Ishikawa (cell line): ENCODE results near the gene FAHD2B.
"Not testable (repeated sequence)": the region's sequence is repeated elsewhere in the genome, so short reads cannot be mapped to it uniquely, and the experiment has no call there.

ENCODE experiments used
- CEBPB ChIP-seq: IDR thresholded peaks from 2 replicates; pipeline ENCODE4 v1.6.1; 2012
- CREB1 ChIP-seq: IDR thresholded peaks from 2 replicates; pipeline ENCODE4 v1.6.1; 2012; ENCODE audit warnings: low read depth
- EGR1 ChIP-seq: IDR thresholded peaks from 2 replicates; pipeline ENCODE4 v1.6.1; 2012
- EP300 ChIP-seq: IDR thresholded peaks from 2 replicates; pipeline ENCODE4 v1.6.1; 2012; ENCODE audit warnings: borderline replicate concordance
- FOXM1 ChIP-seq: IDR thresholded peaks from 2 replicates; pipeline ENCODE4 v1.6.1; 2012; ENCODE audit warnings: low read depth, borderline replicate concordance
- NFIC ChIP-seq: IDR thresholded peaks from 2 replicates; pipeline ENCODE4 v1.6.1; 2012
- RAD21 ChIP-seq: IDR thresholded peaks from 2 replicates; pipeline ENCODE4 v1.6.1; 2012; ENCODE audit warnings: low read depth
- TAF1 ChIP-seq: IDR thresholded peaks from 2 replicates; pipeline ENCODE4 v1.6.1; 2012; ENCODE audit warnings: low read depth, mild to moderate bottlenecking
- TCF12 ChIP-seq: IDR thresholded peaks from 2 replicates; pipeline ENCODE4 v1.6.1; 2012; ENCODE audit warnings: low read depth
- TEAD4 ChIP-seq: IDR thresholded peaks from 2 replicates; pipeline ENCODE4 v1.6.1; 2012
- YY1 ChIP-seq: IDR thresholded peaks from 2 replicates; pipeline ENCODE4 v1.6.1; 2012; ENCODE audit warnings: low read depth
- ZBTB7A ChIP-seq: IDR thresholded peaks from 2 replicates; pipeline ENCODE4 v1.6.1; 2012; ENCODE audit warnings: low read depth
- TF ChIP-seq, protein P1 (sequence below): IDR thresholded peaks from 2 replicates; pipeline ENCODE4 v1.6.1; 2012
- TF ChIP-seq, protein P2 (sequence below): IDR thresholded peaks from 2 replicates; pipeline ENCODE4 v1.6.1; 2012; ENCODE audit warnings: low read depth, mild to moderate bottlenecking
- TF ChIP-seq, protein P3 (sequence below): IDR thresholded peaks from 2 replicates; pipeline ENCODE4 v1.6.1; 2012

FAHD2B gene, protein sequence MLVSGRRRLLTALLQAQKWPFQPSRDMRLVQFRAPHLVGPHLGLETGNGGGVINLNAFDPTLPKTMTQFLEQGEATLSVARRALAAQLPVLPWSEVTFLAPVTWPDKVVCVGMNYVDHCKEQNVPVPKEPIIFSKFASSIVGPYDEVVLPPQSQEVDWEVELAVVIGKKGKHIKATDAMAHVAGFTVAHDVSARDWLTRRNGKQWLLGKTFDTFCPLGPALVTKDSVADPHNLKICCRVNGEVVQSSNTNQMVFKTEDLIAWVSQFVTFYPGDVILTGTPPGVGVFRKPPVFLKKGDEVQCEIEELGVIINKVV

DNA sequence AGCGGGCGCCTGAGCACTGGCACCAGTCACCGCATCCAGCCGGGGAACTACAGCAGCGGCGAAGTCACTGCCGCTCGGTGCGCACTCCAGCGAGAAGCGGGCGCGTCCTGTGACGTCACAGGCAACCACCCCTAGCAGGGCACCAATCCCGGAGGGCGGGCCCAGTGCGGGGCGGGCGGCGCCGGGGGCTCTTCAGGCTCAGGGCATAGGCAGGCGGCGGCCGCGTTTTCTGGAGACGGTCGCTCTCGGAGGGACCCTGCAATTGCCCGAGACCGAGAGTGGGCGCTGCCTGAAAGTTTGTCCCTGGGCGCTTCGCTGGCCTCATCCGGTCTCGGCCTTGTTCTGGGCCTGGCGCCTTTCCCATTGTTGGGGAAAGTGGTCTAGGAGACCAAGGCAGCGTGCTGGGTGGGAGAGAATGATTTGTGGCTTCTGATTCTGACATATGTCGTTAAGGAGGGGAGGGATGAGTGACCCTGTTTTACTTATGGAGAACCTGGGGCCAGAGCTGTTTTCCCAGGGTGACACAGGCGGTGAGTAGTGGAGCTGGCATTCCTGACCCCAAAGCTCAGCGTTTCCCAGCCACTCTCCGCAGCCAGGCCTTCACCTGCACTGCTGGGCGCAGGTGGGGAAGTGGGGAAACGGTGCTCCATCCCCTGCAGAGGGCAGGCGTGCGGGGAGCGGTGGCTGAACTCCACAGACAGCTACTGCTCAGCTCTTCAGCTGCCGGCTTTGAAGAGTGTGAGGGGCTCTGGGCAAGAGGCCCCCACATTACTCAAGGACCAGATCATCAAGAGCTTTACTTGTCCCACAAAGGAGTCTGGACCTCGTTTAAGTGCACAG is at the start of gene FAHD2B:
Gene FAHD2B (minus strand): TSS at position 111 of the 840 bp plus-strand sequence. CDS start 3,176 bp downstream, outside the sequence.
- TF ChIP-seq EP300, FOXM1: not testable (repeated sequence)
- TF ChIP-seq, protein P1, sequence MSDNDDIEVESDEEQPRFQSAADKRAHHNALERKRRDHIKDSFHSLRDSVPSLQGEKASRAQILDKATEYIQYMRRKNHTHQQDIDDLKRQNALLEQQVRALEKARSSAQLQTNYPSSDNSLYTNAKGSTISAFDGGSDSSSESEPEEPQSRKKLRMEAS: not testable (repeated sequence)

DNA sequence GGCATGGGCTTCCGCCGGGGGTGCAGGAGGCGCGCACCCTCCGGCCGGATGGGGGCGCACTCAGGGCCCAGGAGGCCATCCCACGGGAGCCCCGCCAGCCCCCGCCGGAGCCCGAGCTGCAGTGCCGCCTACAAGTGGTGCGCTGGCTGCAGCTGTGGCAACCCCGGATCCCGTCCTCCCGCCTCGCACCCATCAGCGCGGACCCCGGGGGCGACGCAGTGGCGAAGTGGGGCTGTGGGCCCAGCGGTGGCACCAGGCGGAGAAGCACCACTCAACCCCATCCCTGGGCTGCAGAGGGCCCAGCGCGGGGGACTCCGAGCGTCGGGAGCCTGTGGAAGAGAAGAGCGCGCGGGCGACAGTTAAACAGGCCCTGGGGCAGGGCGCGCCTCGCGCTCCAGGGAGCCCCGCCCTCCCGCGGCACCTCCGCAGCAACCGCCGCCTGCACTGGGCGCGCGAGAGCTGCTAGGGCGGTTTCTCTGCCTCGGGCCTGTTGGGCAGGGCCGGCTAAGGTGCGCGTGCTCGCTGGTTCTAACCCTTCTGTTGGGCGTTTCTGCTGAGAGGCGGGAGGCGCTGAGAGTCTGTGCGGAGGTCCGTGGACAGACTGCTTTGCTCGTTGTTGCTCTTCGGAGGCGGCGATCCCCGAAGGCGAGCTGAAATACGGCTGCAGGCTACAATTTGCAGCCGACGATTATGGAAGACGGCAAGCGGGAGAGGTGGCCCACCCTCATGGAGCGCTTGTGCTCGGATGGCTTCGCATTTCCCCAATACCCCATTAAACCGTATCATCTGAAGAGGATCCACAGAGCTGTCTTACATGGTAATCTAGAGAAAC is 18.6 kb upstream of the FAHD2B start, which contains the start of gene ANKRD36:
Gene ANKRD36 (plus strand): TSS at position 104 of the 832 bp plus-strand sequence. CDS start 587 bp downstream, at position 691.
- TF ChIP-seq, protein P1: peak; percentile 35
- 0 out of 2 replicates have a peak, but pooled peaks have one; percentile 53 for TF ChIP-seq TAF1
- TF ChIP-seq ZBTB7A: peak; percentile 64; the same call in 1 of the 2 replicates
- 0 out of 2 replicates have a peak, but pooled peaks have one; percentile 11 for TF ChIP-seq YY1

DNA sequence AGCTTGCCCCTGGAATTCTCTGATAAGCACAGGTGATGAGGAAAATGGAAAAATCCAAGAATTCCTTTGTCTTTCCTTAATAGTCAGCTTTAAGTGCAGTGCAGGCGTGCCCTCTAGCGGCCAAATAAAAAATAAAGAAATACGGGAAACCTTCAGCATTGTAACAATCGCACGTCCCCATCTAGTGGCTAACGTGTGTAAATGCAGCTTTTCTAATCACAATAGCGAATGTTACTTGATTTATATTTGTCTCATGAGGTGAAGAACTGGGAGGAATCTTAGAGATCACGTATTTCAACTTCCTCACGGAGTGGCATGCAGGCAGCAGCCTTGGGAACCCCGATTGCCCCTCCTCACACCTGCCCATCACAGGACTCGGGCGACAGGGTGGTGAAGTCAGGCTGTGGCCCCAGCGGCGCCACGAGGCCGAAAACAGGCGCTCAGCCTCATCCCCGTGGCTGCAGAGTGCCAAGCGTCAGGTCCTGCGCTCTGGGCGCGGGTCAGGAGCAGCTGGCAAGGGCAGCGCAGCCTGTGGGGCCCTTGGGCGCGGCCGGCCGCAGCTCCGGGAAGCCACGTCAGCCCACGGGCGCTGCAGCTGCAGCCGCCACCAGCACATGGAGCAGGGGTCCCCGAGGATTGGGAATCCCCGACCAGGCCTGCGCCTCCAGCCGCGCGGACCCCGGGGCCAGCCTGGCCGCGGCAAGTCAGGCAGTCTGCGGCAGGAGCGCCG is 17.8 kb upstream of the FAHD2B start:
- TF ChIP-seq, protein P1: 0 out of 2 replicates have a peak, but pooled peaks have one; percentile 25
- TF ChIP-seq RAD21: peak; percentile 81

DNA sequence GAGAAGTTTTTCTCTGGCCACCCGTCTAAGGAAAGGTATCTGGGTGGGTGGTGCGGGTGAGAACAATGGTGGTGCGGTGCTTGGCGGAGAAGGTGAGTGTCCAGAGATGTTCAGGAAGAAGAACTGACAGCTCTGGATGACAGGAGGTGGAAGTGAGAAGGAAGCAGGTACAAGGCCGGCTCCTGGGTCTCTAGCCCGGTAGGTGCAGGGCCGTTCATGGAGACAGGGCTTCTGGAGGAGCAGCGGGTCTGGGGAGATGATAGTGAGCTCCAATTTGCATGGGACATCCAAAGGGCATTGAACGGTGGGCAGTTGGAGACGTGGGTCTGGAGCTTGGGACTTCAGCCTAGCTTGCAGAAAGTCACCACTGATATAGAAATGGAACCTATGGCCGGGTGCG is 979 bp upstream of the FAHD2B start:
- TF ChIP-seq, protein P2, sequence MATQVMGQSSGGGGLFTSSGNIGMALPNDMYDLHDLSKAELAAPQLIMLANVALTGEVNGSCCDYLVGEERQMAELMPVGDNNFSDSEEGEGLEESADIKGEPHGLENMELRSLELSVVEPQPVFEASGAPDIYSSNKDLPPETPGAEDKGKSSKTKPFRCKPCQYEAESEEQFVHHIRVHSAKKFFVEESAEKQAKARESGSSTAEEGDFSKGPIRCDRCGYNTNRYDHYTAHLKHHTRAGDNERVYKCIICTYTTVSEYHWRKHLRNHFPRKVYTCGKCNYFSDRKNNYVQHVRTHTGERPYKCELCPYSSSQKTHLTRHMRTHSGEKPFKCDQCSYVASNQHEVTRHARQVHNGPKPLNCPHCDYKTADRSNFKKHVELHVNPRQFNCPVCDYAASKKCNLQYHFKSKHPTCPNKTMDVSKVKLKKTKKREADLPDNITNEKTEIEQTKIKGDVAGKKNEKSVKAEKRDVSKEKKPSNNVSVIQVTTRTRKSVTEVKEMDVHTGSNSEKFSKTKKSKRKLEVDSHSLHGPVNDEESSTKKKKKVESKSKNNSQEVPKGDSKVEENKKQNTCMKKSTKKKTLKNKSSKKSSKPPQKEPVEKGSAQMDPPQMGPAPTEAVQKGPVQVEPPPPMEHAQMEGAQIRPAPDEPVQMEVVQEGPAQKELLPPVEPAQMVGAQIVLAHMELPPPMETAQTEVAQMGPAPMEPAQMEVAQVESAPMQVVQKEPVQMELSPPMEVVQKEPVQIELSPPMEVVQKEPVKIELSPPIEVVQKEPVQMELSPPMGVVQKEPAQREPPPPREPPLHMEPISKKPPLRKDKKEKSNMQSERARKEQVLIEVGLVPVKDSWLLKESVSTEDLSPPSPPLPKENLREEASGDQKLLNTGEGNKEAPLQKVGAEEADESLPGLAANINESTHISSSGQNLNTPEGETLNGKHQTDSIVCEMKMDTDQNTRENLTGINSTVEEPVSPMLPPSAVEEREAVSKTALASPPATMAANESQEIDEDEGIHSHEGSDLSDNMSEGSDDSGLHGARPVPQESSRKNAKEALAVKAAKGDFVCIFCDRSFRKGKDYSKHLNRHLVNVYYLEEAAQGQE: no peak
- TF ChIP-seq EGR1 (no peak), CEBPB (no peak), NFIC (no peak), CREB1 (no peak), FOXM1 (no peak), TEAD4 (no peak), TCF12 (no peak), RAD21 (no peak), YY1 (no peak)
- TF ChIP-seq, protein P3, sequence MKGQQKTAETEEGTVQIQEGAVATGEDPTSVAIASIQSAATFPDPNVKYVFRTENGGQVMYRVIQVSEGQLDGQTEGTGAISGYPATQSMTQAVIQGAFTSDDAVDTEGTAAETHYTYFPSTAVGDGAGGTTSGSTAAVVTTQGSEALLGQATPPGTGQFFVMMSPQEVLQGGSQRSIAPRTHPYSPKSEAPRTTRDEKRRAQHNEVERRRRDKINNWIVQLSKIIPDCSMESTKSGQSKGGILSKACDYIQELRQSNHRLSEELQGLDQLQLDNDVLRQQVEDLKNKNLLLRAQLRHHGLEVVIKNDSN: no peak

DNA sequence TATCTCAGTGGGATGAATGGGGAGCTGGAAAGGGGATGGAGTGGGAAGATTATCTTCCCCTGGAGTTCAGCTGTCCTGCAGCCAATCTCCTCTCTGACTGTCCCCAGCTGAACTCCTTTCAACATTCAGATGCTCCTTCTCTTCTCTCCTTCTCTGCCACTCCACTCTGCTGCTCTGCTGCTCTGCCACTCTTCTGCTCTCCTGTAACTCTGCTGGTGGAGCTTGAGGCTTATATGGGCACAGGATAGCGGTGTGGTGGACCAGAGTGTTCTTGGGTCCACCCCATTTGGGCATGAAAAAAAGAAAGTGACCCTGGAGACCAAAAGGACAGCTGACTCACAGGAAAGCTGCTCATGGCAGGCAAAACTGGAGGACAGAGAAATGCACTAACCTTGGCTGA is 26.6 kb downstream of the FAHD2B start:
- TF ChIP-seq, protein P1: no peak
- TF ChIP-seq NFIC: no peak
- no peak for TF ChIP-seq YY1
- TF ChIP-seq TAF1: no peak
- TF ChIP-seq CEBPB: no peak
- TF ChIP-seq RAD21: no peak
- TF ChIP-seq CREB1: no peak
- TF ChIP-seq, protein P3: no peak
- TF ChIP-seq EP300: no peak
- TF ChIP-seq TEAD4: no peak
- TF ChIP-seq TCF12: no peak

DNA sequence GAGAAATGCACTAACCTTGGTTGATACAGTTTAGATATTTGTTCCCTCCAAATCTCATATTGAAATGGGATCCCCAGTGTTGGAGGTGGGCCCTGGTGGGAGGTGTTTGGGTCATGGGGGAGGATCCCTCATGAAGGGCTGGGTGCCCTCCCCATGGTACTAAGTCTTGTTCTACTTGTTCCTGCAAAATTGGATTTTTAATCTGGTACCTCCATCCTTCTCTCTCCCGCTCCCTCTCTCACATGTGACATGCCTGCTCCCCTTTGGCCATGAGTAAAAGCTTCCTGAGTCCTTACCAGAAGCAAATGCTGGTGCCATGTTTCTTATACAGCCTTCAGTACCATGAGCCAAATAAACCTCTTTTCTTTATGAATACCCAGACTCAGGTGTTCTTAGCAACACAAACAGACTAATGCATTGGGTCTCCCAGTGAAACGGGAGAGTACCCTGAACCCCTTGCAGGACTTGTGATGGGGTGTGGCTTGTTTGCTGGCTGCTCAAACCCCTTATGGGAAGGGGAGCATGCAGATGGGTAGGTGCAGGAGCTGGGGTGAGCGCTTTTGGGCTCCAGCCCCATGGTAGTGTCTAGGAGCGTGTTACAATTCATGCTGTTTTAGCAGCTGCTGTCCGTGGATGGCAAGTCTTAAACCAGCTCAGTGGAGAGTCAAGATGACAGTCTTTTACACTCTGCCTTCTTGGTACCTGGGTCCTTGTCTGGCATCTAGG is 27.2 kb downstream of the FAHD2B start:
- TF ChIP-seq, protein P3: no peak
- TF ChIP-seq RAD21 (no peak), TEAD4 (no peak), TCF12 (no peak), EGR1 (no peak), CEBPB (no peak), NFIC (no peak), FOXM1 (no peak), TAF1 (no peak), EP300 (no peak), YY1 (no peak)
- TF ChIP-seq, protein P1: no peak
